Measurements from ENCODE around the gene PRSS57.
"Not testable (repeated sequence)": the region's sequence is repeated elsewhere in the genome, so short reads cannot be mapped to it uniquely, and the experiment has no call there.

PRSS57 gene

GRCh38 chr19:676007-676338 is 19.3 kb downstream of the PRSS57 start:
- H3K27ac ChIP-seq (ENCODE audit: poor library complexity, severe bottlenecking), result peak overlapping the region; percentile 96
- DNase-seq (ENCODE audit: low spot score) (no peak), ATAC-seq (ENCODE audit: low read depth) (no peak)
- TF ChIP-seq CTCF (IDR thresholded peaks at IDR 0.05; ENCODE audit: poor library complexity, severe bottlenecking), result no peak
- H3K27me3 ChIP-seq (ENCODE audit: insufficient read depth, poor library complexity, severe bottlenecking), result no peaks in the 10 kb centered on the region
- no peaks in the 10 kb centered on the region for H3K9me3 ChIP-seq (ENCODE audit: severe bottlenecking)
- H3K4me3 ChIP-seq (ENCODE audit: severe bottlenecking), result peak overlapping the region; percentile 84
- H3K36me3 ChIP-seq (ENCODE audit: low read depth), result peaks cover 17% of the 10 kb centered on the region
- H3K4me1 ChIP-seq (ENCODE audit: insufficient read depth, poor library complexity, severe bottlenecking), result peaks cover 5% of the 10 kb centered on the region

GRCh38 chr19:674282-675151 is 20.7 kb downstream of the PRSS57 start:
- Histone ChIP-seq H3K36me3 (ENCODE audit: low read depth) (peaks cover 17% of the 10 kb centered on the region), H3K27me3 (ENCODE audit: insufficient read depth, poor library complexity, severe bottlenecking) (no peaks in the 10 kb centered on the region), H3K4me1 (ENCODE audit: insufficient read depth, poor library complexity, severe bottlenecking) (peaks cover 5% of the 10 kb centered on the region), H3K9me3 (ENCODE audit: severe bottlenecking) (no peaks in the 10 kb centered on the region), H3K4me3 (ENCODE audit: severe bottlenecking) (no peak overlapping the region), H3K27ac (ENCODE audit: poor library complexity, severe bottlenecking) (peak overlapping the region; percentile 96)
- no peak for TF ChIP-seq CTCF (IDR thresholded peaks at IDR 0.05; ENCODE audit: poor library complexity, severe bottlenecking)
- ATAC-seq (ENCODE audit: low read depth) (no peak), DNase-seq (ENCODE audit: low spot score) (no peak)

GRCh38 chr19:670609-671075 is 24.6 kb downstream of the PRSS57 start:
- Histone ChIP-seq H3K36me3 (ENCODE audit: low read depth) (no peaks in the 10 kb centered on the region), H3K27me3 (ENCODE audit: insufficient read depth, poor library complexity, severe bottlenecking) (no peaks in the 10 kb centered on the region), H3K9me3 (ENCODE audit: severe bottlenecking) (no peaks in the 10 kb centered on the region), H3K4me3 (ENCODE audit: severe bottlenecking) (no peak overlapping the region), H3K4me1 (ENCODE audit: insufficient read depth, poor library complexity, severe bottlenecking) (no peaks in the 10 kb centered on the region), H3K27ac (ENCODE audit: poor library complexity, severe bottlenecking) (no peak overlapping the region)
- ATAC-seq (ENCODE audit: low read depth), result no peak
- no peak for DNase-seq (ENCODE audit: low spot score)
- no peak for TF ChIP-seq CTCF (IDR thresholded peaks at IDR 0.05; ENCODE audit: poor library complexity, severe bottlenecking)

GRCh38 chr19:668675-669434 is 26.4 kb downstream of the PRSS57 start:
- not testable (repeated sequence) for H3K27me3 ChIP-seq (ENCODE audit: insufficient read depth, poor library complexity, severe bottlenecking); H3K4me1 ChIP-seq (ENCODE audit: insufficient read depth, poor library complexity, severe bottlenecking); H3K4me3 ChIP-seq (ENCODE audit: severe bottlenecking); ATAC-seq (ENCODE audit: low read depth); H3K36me3 ChIP-seq (ENCODE audit: low read depth); H3K27ac ChIP-seq (ENCODE audit: poor library complexity, severe bottlenecking); DNase-seq (ENCODE audit: low spot score); H3K9me3 ChIP-seq (ENCODE audit: severe bottlenecking)

GRCh38 chr19:666985-667573 is 28.2 kb downstream of the PRSS57 start:
- H3K27ac ChIP-seq (ENCODE audit: poor library complexity, severe bottlenecking); ATAC-seq (ENCODE audit: low read depth): not testable (repeated sequence)

More at GRCh38 chr19:666985-667573, 28.2 kb downstream of the PRSS57 start:
- DNase-seq (ENCODE audit: low spot score); H3K4me1 ChIP-seq (ENCODE audit: insufficient read depth, poor library complexity, severe bottlenecking); H3K4me3 ChIP-seq (ENCODE audit: severe bottlenecking); H3K9me3 ChIP-seq (ENCODE audit: severe bottlenecking); H3K36me3 ChIP-seq (ENCODE audit: low read depth); H3K27me3 ChIP-seq (ENCODE audit: insufficient read depth, poor library complexity, severe bottlenecking): not testable (repeated sequence)

Data from RWPE2 (cell line).